Esophagus squamous epithelium (tissue), 5 donors: ENCODE measurements around the gene PGGT1B. TPM values are rescaled to one million over a fixed set of nuclear protein-coding genes. Genes with fewer than 3 reads are reported as not detected.

ENCODE experiments used
- DNase-seq: peaks from one replicate; lab custom pipeline; 2025; lab: John Stamatoyannopoulos, UW
- H3K27ac ChIP-seq, 4 donors: fragments of 200-600 bp; sonication (generic); one replicate each; pipeline ENCODE4 v1.5.1; 2016 to 2019; ENCODE audit warnings: mild to moderate bottlenecking in 1 of 4
- H3K27me3 ChIP-seq, 4 donors: fragments of 200-600 bp; sonication (generic); 1 replicate in 3 of 4; 2 replicates in 1 of 4; pipeline versions ENCODE4 v1.5.1 to v1.6.0; 2017 to 2021; ENCODE audit warnings: antibody characterized with exemption in 1 of 4
- H3K36me3 ChIP-seq, 3 donors: fragments of 200-600 bp; sonication (generic); one replicate each; pipeline ENCODE4 v1.5.1; 2016 to 2019
- H3K4me1 ChIP-seq, 3 donors: fragments of 200-600 bp; sonication (generic); one replicate each; pipeline ENCODE4 v1.5.1; 2017 to 2019
- H3K4me3 ChIP-seq, 4 donors: fragments of 200-600 bp; sonication (generic); 1 replicate in 3 of 4; 2 replicates in 1 of 4; pipeline ENCODE4 v1.5.1; 2016 to 2019; ENCODE audit warnings: mild to moderate bottlenecking in 2 of 4, moderate library complexity in 1 of 4
- H3K9me3 ChIP-seq, 3 donors: fragments of 200-600 bp; sonication (generic); one replicate each; pipeline ENCODE4 v1.5.1; 2016 to 2019
- CTCF ChIP-seq, 6 experiments: fragments of 450-650 bp in 4 of 6; fragments of 200-600 bp in 2 of 6; sonication (generic) in 2 of 6; IDR thresholded peaks; one replicate each; pipeline ENCODE4 v1.5.1; 2016 to 2019; ENCODE audit warnings: antibody characterized with exemption in 6 of 6, mild to moderate bottlenecking in 4 of 6, moderate library complexity in 4 of 6
- POLR2A ChIP-seq, 4 donors: fragments of 450-650 bp; IDR thresholded peaks; one replicate each; pipeline ENCODE4 v1.6.1; 2017; ENCODE audit warnings: antibody characterized with exemption in 4 of 4, mild to moderate bottlenecking in 4 of 4, moderate library complexity in 3 of 4
- WGBS, 2 donors: methylation state at CpG; one replicate each; pipeline ENCODE4 v1.1.5; 2018; 5-methylcytosine and 5-hydroxymethylcytosine counted together
- intact Hi-C: fragments of 100-400 bp; cut with DNase I; formaldehyde crosslinking; loops from one replicate; pipeline ENCODE4 v1.15.0; 2022
- total RNA-seq, 4 donors: library from RNA; depleted of rRNA; stranded (reverse); fragments of >200 nt; gene quantifications; one replicate each; pipeline ENCODE4 v1.1.0, GENCODE V29; 2016
- donor health status: DM: yes; HTN: yes; CAD: no.

Gene PGGT1B
- total RNA-seq, 4 donors from 2014 or later: 11.3 to 15.7 (median 13.6) TPM

DNA sequence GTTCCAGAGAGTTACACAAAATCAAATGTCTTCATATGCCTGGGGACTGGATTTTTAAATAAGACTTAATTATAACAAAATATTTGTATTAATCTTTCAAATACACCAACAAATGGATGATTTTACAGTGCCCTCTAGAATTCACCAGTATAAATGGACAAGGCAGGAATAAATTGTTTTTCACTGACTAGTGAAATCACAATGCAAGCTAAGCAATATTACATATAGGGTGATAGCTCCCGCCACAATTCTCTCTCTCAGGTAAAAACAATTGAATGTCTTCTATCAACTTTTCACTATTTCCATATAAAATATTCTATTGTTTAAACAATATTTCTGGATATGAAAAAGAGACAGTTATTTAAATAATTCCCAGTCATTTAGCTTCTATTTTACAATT lies 41.8 kb upstream of the PGGT1B start:
- no peak overlapping the region for H3K27ac ChIP-seq
- 88 to 97% methylated on average over 1 of the region's 1 CpG for whole genome bisulfite sequencing, 2 donors
- TF ChIP-seq POLR2A (IDR thresholded peaks at IDR 0.05) (no peak), CTCF (IDR thresholded peaks at IDR 0.05) (no peak)
- no peak for DNase-seq
- intact Hi-C loops: no loop called here
- peaks cover 0 to 13% (median 0%) of the 10 kb centered on the region in 3 donors for H3K4me1 ChIP-seq
- H3K36me3 ChIP-seq: no peaks in the 10 kb centered on the region
- H3K4me3 ChIP-seq: no peak overlapping the region
- no peaks in the 10 kb centered on the region for H3K9me3 ChIP-seq
- H3K27me3 ChIP-seq: peaks cover 0 to 8% (median 0%) of the 10 kb centered on the region in 4 donors

DNA sequence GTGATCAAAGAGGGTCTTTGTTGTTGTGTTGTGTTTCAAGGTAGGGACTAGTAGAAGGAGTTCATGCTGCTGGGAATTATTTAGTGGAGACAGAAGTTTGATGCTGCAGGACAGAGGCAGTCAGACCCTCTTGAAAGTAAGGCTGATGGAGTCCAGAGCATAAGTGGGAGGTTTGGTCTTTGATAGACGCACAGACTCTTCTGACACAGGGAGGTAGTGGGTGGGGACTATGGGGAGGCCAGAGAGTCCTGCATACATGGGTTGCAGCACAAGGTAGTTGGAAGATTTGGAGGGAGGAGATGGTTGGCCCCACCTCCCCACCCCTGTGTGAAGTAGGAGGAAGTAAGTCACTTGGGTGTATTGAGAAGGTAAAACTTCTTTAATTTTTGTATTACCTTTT lies 36.1 kb upstream of the PGGT1B start:
- no peaks in the 10 kb centered on the region for H3K27me3 ChIP-seq
- peaks cover 0 to 22% (median 8%) of the 10 kb centered on the region in 3 donors for H3K4me1 ChIP-seq
- TF ChIP-seq CTCF (IDR thresholded peaks at IDR 0.05): no peak
- TF ChIP-seq POLR2A (IDR thresholded peaks at IDR 0.05): no peak
- H3K4me3 ChIP-seq: no peak overlapping the region
- no peaks in the 10 kb centered on the region for H3K9me3 ChIP-seq
- H3K36me3 ChIP-seq: no peaks in the 10 kb centered on the region
- no peak overlapping the region for H3K27ac ChIP-seq
- no peak for DNase-seq
- intact Hi-C loops: no loop called here
- 73 to 75% methylated on average over 1 of the region's 1 CpG for WGBS, 2 donors

GRCh38 chr5:115297031-115297430 lies 34.4 kb upstream of the PGGT1B start:
- DNase-seq: no peak
- Histone ChIP-seq H3K9me3 (no peaks in the 10 kb centered on the region), H3K4me3 (peak overlapping the region; percentile 66 to 95 (median 88)), H3K36me3 (no peaks in the 10 kb centered on the region), H3K4me1 (peaks cover 0 to 22% (median 8%) of the 10 kb centered on the region in 3 donors), H3K27me3 (no peaks in the 10 kb centered on the region), H3K27ac (peak overlapping the region in 1 of 4 donors; percentile 82)
- intact Hi-C loops: no loop called here
- WGBS, 2 donors: 23 to 40% methylated on average over 5 of the region's 5 CpGs
- TF ChIP-seq CTCF (IDR thresholded peaks at IDR 0.05) (no peak), POLR2A (IDR thresholded peaks at IDR 0.05) (no peak)

DNA sequence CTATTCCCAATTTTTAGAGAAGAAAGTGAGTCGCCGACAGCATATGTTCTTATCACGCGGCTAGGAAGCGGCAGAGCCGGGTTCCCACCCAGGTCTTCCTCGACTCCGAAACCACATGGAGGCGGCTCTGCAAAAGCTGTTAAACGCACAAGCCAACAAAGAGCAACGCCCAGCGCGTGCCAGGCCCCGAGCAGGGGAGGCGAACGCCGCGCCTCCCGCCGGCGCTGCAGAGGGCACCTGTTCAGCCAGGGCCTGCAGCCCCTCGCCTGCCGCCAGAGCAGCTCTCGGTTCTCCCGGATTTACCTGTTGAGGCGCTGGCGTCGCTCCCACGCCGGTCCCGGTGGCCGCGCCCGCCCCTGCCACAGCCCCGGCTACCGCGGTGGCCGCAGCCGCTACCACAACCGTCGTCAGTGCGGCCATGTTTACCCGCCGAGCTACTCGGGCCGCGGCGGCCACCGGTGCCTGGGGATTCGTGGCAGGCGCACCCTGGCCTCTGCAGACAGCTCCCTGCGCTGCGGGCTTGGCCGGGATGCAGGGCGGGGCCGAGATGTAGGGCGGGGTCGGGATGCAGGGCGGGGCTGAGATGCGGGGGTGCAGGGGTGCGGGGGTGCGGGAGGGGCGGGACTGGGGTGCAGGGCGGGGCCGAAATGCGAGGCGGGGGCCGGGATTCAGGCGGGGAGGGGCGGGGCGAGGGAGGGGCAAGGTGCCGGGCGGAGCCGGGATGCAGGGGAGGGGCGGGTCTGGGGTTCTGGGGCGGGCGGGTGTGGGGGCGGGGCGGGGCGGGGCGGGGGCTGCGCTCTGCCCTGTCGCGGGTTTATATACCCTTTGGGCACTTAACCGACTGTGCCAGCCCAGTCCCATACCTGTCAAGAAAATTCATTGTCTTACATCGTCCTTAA lies 33.7 kb upstream of the PGGT1B start, which contains the start of gene CCDC112:
CCDC112 (minus strand) TSS at position 531 of the 899 bp plus-strand sequence; CDS start at position 420, 111 bp downstream.
- Histone ChIP-seq H3K27ac (peak within 1 kb of the TSS; percentile 69 to 82 (median 79)), H3K27me3 (no peaks in the 10 kb centered on the region), H3K4me1 (peaks cover 0 to 22% (median 8%) of the 10 kb centered on the region in 3 donors), H3K4me3 (peak within 1 kb of the TSS; percentile 66 to 95 (median 88)), H3K36me3 (no peaks in the 10 kb centered on the region), H3K9me3 (no peaks in the 10 kb centered on the region)
- peak in 2 of 4 donors; percentile 33 to 68 for TF ChIP-seq POLR2A (IDR thresholded peaks at IDR 0.05)
- no peak for TF ChIP-seq CTCF (IDR thresholded peaks at IDR 0.05)
- WGBS, 2 donors: 1 to 6% methylated on average over 10 to 17 of the region's 86 CpGs
- DNase-seq: peak; percentile 32
- intact Hi-C loops: no loop called here

DNA sequence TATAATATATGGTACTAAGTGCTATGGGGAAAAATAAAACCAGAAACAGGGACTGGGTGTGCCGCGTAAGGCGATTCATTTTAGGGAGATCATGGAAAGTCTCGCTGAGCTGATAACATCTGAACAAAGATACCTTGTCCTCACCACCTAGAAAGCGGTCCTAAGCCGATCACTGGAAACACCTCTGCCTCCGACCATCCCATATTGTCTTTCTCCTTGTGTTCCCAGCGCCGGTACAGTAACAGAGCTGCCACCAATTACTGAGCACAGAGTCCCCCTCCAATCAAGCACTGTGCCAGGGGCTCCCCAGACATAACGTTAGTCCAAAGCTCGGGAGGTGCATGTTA lies 33.1 kb upstream of the PGGT1B start:
- 7 to 12% methylated on average over 11 of the region's 11 CpGs for WGBS, 2 donors
- H3K27ac ChIP-seq: peak overlapping the region; percentile 69 to 82 (median 79)
- H3K4me1 ChIP-seq: peaks cover 0 to 22% (median 8%) of the 10 kb centered on the region in 3 donors
- DNase-seq: no peak
- no peak for TF ChIP-seq CTCF (IDR thresholded peaks at IDR 0.05)
- no peak for TF ChIP-seq POLR2A (IDR thresholded peaks at IDR 0.05)
- H3K4me3 ChIP-seq: peak overlapping the region; percentile 66 to 95 (median 88)
- H3K9me3 ChIP-seq: no peaks in the 10 kb centered on the region
- H3K36me3 ChIP-seq: no peaks in the 10 kb centered on the region
- no peaks in the 10 kb centered on the region for H3K27me3 ChIP-seq
- intact Hi-C loops: no loop called here
